ENCODE results near the gene PARP8.
"Not testable (repeated sequence)": the region's sequence is repeated elsewhere in the genome, so short reads cannot be mapped to it uniquely, and the experiment has no call there.

The PARP8 gene

DNA sequence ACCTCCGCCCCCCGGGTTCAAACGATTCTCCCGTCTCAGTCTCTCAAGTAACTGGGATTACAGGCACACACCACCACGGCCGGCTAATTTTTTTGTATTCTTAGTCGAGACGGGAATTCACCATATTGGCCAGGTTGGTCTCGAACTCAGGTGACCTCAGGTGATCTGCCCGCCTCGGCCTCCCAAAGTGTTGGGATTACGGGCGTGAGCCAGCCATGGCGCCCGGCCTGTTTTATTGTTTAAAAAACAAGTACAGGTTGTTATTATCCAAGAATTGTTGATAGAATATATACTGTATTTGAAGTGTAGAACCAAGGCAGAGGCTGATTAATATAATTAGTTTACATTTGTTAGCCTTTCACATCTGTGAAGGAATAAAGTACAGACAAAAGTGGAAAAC lies 8.9 kb downstream of the PARP8 start:
- in situ Hi-C loops (cut with MboI; ENCODE audit: low sequenced_read_pairs) = no loop called here

DNA sequence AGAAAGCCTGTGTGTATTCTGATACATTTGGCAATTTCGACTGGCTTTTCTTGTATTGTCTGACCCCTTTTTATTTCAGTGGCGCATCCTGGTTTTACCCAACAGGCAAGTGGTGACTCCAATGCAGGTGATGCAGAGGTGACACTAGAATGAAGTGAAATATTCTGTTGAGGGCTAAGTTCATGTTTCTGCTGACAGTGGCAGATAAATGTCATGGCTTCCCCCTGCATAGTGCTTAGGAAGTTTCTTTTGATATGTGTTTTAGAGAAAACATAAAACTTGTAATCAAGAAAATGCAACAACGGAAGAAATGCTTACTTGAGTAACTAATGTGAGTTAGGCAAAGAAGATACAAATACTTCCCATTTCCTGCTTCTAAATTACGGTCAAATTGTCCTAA lies 13.1 kb downstream of the PARP8 start:
- in situ Hi-C loops (cut with MboI; ENCODE audit: low sequenced_read_pairs) = not testable (repeated sequence)

DNA sequence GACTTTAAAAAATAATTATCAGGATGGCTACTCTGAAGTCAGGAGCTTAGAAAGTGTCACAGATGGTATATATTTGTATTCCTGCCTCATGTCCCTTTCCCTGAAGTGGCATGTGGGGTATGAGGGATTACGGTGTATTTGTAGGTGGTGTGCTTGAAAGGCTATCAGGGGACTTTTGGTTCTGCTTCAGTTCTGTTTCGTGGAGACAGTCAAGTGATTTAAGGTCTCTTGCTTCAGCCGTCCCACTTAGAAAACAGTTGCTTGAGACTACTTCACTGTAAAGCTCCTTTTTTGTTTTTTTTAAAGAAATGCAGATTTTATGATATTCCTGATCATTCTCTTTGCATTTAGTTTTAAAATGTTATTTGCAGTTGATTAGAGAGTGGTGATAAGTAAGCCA lies 18.3 kb downstream of the PARP8 start:
- in situ Hi-C loops (cut with MboI; ENCODE audit: low sequenced_read_pairs) = no loop called here

GRCh38 chr5:50687548-50687947 lies 21.1 kb downstream of the PARP8 start:
- in situ Hi-C loops (cut with MboI; ENCODE audit: low sequenced_read_pairs) = no loop called here

DNA sequence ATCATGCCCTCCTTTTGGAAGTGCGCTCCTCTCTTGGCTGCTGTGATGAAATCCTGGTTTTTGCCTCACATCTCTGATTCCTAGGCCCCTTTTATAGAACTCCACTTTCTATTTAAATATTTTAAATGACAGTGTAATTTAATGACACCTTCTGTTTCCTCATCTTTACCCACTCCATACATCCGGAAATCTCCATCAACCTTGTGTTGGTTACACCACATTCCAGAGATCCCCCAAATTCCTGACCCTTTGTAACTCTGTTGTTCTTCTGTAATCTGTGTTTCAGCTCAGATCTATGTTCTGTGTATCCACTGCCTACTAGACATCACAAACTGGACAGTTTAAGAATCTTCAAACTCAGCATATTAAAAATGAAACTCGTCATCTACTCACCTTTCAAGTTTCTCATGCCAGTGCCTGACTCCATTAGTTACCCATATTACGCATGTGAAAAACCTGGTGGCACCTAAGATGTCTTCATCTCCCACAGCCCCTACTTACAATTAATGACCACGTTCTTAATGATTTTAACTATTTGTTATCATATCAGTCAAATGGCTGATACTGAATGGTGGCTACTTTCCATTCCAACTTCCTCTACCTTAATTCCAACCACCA lies 25.1 kb downstream of the PARP8 start:
- in situ Hi-C loops (cut with MboI; ENCODE audit: low sequenced_read_pairs) = no loop called here

GRCh38 chr5:50694027-50694590 lies 27.7 kb downstream of the PARP8 start:
- in situ Hi-C loops (cut with MboI; ENCODE audit: low sequenced_read_pairs) = no loop called here

GRCh38 chr5:50694626-50695025 lies 28.2 kb downstream of the PARP8 start:
- in situ Hi-C loops (cut with MboI; ENCODE audit: low sequenced_read_pairs) = not testable (repeated sequence)

DNA sequence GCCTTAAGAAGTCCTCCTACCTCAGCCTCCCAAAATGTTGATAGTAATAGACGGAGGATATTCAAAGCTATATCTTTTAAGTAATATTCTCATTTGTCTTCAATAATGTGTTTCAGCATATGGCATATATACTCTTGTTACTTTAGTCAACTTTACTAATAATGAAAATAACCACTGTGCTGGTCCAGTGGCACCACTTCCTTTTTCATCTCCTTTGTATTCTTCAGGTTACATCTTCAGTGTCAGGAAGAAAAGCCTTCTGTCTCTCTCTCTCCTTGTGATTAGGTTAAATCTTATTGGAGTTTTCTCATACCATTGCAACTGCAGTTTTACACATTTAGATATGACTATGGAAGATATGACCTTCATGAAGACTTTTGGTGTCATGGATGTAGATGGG lies 31.3 kb downstream of the PARP8 start:
- in situ Hi-C loops (cut with MboI; ENCODE audit: low sequenced_read_pairs) = no loop called here

DNA sequence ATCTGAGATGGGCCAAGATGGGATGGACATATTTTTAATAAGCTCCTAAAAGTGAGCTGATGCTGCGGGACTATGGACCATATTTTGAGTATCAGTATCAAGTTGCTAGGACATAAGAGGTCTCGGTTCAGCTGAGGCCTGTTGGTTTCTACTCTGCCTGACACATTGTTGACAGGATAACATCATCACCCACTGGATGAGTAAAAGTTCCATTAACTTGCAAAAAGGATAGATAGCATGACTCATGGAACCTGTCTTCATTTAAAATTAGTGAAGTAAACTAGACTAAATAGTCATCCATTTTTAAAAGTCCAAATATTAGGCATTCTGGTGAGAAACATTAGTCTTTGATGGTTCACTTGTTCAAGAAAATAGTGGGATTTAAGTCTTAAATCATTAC lies 33.3 kb downstream of the PARP8 start:
- in situ Hi-C loops (cut with MboI; ENCODE audit: low sequenced_read_pairs) = no loop called here

- in situ Hi-C loops (cut with MboI; ENCODE audit: low sequenced_read_pairs) = no loop called here
Measured at GRCh38 chr5:50700706-50701105, 34.3 kb downstream of the PARP8 start.

DNA sequence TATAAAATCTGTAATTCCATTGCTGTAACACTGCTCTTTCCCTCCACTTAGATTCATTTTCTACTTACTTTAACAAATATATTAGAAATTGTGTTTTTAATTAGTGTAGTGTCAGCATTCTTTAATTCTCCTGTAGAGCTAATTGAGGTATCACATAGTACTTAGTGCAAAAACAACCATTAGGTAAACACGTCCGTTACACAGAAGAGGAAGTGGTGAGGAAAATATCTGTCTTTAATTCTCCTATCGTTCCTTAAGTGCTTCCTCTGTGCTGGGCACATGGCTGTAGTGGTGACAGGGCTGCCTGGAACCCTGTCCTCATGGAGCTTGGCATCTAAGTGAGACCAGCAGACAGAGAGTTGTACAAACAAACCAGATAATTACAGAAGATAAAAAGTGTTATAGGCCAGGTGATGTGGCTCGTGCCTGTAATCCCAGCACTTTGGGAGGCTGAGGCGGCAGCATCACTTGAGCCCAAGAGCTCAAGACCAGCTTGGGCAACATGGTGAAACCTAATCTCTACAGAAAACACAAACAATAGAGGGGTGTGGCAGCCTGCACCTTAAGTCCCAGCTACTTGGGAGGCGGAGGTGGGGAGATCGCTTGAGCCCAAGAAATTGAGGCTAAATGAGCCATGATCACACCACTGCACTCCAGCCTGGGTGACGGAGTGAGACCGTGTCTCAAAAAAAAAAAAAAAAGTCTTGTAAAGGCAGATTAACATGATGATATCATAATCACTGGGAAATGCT lies 36.4 kb downstream of the PARP8 start:
- in situ Hi-C loops (cut with MboI; ENCODE audit: low sequenced_read_pairs) = no loop called here

- in situ Hi-C loops (cut with MboI; ENCODE audit: low sequenced_read_pairs) = no loop called here
Measured at GRCh38 chr5:50703367-50703666, 36.9 kb downstream of the PARP8 start.

DNA sequence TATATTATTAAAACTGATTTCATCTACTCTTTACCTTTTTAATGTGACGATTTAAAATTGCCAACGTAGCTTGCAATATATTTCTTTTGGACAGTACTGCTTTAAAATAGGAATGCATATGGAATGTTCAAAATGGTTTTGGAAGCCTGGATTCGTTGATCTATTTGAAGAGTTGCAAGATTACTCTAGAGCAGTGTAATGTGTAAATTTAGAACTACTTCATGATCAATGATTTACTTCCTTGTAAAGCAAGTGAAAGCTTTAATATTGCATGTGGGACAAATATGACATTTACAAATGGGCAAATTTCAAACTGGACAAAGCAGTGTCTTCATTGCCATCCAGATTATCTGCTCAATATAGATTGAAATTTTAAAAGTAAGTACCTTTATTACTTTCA lies 38.3 kb downstream of the PARP8 start:
- in situ Hi-C loops (cut with MboI; ENCODE audit: low sequenced_read_pairs) = no loop called here

GRCh38 chr5:50709471-50709870 lies 43.0 kb downstream of the PARP8 start:
- in situ Hi-C loops (cut with MboI; ENCODE audit: low sequenced_read_pairs) = no loop called here

- in situ Hi-C loops (cut with MboI; ENCODE audit: low sequenced_read_pairs) = no loop called here
Measured at GRCh38 chr5:50710838-50711237, 44.4 kb downstream of the PARP8 start.

- in situ Hi-C loops (cut with MboI; ENCODE audit: low sequenced_read_pairs) = no loop called here
Measured at GRCh38 chr5:50711280-50711679, 44.8 kb downstream of the PARP8 start.

DNA sequence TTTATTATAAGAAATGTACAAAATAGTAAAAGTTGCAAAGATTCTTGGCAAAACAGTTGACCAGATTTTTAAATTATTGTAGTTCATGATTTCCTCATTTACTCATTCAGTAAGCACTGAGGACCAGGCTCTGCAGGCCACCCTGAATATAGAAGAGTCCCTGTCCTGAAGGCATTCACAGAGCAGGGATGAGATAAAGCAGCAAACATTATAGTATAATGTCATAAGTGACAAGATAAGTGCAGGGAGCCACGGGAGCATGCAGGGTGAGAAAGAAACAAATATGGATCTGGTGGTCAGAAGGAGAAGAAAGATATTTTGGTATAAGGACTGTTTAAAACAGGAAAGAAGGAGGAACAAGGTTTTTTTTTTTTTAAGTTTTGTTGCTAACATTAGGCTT lies 46.0 kb downstream of the PARP8 start:
- in situ Hi-C loops (cut with MboI; ENCODE audit: low sequenced_read_pairs) = no loop called here

- in situ Hi-C loops (cut with MboI; ENCODE audit: low sequenced_read_pairs) = no loop called here
Measured at GRCh38 chr5:50715001-50715400, 48.6 kb downstream of the PARP8 start.

DNA sequence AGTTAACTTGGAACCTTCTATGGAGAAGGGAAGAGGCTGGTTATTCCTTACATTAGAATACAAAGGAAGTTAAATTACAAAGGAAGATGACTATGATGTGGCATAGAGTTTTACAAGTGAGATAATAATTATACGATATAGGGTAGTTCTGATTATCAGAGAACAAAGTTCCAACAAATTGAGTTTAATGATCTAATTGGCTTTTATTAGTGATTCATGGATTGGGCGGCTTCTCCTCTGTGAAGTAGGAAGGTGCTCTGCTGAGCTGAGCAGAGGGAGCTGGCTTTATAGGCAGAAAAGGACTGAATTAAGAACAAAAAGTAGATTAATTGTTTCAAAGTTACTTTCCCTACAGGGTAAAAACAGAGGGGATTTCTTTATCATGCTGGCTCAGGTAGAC lies 49.7 kb downstream of the PARP8 start:
- in situ Hi-C loops (cut with MboI; ENCODE audit: low sequenced_read_pairs) = no loop called here

GRCh38 chr5:50717651-50718050 lies 51.2 kb downstream of the PARP8 start:
- in situ Hi-C loops (cut with MboI; ENCODE audit: low sequenced_read_pairs) = no loop called here

GRCh38 chr5:50720061-50720710 lies 53.7 kb downstream of the PARP8 start:
- in situ Hi-C loops (cut with MboI; ENCODE audit: low sequenced_read_pairs) = no loop called here

DNA sequence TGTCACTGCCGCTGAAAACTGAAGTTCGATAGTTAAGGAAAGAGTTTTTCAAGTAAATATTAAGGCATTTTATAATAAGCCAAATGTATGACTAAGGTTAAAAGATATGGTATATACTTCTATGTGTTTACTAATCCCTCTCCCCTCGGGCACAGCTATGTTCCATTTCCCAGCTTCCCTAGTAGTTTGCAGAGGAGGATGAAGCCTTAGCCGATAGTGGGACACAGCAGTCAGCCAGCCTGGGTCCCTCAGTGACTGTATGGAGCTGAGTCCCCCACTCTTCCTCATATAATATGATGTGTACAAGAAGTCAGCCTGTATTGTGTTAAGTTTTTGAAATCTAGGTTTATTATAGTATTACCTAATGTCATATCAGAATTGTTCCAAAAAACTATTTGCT lies 55.8 kb downstream of the PARP8 start:
- in situ Hi-C loops (cut with MboI; ENCODE audit: low sequenced_read_pairs) = no loop called here
